ENCODE measurements around the gene TAPBP. TPM values are rescaled to one million over a fixed set of nuclear protein-coding genes. Genes with fewer than 3 reads are reported as not detected.

The TAPBP gene
- total RNA-seq, result 29.5 and 50.7 TPM in 2 replicates

DNA sequence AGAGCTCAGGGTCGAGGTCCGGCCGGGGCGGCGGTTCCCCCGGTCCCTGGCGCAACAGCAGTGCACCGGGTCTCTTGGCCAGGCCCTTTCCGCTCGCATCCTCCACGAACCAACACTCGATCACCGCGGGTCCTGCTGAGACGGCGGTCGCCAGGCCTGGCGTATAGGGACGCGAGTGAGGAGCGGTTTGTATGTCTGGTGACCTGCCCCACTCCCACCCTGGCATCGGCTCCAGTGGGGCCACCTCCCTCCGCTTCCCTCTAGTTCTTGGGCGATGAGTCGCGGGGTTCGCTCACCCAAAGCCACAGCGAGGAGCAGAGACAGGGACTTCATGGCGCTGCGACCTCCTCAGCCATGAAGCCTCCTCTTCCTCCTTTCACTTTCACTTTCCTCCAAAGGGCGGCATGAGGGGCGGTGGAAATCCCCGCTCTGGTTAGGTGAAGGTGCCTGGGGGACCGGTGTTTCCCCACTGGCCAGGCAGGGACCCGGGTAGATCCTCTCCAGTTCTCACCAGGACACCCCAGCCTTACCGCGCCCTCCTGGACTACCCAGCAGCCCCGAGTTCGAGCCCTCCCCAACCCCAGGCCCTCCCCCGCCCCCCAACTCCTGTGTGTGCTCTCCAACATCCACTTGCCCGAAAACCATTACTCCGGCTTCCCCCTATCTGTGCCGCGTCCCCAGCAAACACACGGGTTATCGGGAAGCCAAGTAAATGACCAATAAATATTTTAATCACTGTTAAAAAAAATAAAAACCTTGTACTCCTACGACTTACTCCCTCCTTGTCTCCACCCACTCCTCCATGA, at the start of gene TAPBP:
Gene TAPBP (minus strand): TSS at position 370 of the 806 bp plus-strand sequence. CDS start 37 bp downstream, at position 333.

DNA sequence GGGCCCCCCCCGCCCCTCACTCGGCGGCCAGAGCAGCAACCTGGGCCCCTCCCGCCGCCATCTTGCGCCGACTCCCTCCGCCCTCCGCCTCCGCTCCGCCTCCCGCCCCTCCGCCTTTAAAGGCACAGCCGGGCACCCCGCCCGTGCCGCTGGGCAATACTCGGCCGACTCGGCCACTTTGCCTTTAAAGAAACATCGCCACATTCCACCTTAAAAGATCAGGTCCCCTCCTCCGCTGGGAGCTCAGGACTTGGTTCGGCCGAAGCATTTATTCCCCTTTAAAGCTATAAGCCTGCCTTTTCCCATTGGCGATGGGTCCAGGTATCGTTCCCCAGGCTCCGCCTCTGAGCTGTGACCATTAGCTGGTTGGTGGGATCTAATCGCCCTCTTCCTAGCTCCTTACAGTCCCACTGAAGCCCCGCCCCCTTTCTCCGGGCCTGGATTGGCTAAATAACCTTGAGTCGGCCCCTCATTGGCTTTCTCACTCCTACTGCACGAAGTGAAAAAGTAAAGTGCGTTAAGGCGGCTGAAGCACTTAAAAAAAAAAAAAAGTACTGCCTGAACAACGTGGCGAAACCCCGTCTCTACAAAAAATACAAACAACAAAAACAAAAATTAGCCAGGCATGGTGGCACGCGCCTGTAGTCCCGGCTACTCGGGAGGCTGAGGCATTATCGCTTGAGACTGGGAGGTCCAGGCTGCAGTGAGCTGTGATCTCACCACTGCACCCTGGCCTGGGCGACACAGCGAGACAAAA, 4.0 kb upstream of the TAPBP start, which contains the start of gene ZBTB22:
Gene ZBTB22 (minus strand): TSS at position 76 of the 757 bp plus-strand sequence. CDS start 828 bp downstream, outside the sequence.

DNA sequence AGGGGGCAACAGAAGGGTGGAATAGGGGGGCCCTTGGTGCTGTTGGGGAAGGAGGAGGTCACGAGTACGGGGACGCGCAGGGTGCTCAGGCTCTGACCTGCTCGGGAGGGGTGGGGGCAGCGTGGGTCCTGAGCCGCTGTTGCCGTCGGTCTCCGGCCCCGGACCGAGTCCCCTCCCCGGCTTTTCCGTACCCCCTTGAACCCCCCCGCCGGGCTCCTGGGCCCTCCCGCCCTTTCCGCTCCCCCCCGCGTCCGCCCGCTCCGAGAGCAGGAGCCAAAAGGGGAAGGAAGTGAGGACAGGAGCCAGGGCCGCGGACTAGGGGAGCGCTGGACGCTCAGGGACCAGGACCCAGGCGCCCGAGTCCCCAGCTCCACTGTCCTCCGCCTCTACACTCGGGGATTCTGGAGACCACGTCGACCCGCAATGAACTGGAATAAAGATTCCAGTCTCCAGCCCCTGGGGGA, 15.1 kb downstream of the TAPBP start, which contains the start of gene RGL2:
Gene RGL2 (minus strand): TSS at position 170 of the 464 bp plus-strand sequence. CDS start 332 bp downstream, outside the sequence.

DNA sequence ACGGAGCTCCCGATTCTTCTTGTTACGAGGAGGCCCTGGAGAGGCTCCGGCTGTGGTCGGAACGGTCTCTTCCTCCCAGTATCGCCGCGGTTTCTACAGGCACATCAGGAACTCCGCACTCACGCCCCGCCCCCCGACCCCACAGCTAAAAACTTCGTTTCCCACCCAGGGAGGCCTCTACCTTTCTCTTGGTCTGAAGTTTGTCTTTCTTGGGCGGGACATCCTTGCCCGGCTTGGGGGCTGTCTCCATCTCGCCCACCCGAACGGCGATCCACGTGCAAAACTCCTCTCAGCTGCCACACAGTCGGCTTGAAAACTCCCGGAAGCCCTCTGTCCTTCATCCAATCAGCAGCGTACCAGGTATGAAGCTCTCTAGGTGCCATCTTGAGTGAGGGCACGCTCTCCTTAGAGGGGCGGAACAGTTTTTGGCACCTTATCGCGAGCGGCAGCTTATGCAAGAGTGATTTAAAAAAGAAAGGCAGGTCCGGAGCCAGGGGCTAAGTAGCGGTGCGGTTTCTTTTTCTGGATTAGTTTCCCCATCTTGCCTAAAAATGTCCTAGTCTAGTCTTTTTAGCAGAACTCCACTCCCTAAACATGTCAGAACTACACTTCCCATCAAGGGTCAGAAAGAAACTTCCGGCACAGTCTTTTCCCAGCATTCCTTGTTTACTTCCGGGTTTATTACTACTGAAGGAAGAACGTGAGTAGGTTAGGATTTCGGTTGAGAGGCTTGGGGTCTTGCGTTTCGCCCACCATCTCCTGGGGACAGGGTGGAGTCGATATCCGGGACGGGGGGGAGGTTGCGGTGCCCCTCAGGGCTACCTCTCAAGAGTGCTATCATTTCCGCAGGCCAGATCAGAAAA, 24.7 kb downstream of the TAPBP start, which contains the start of the genes PFDN6 and WDR46:
Gene PFDN6 (plus strand): TSS at position 681 of the 863 bp plus-strand sequence. CDS start 256 bp downstream, outside the sequence.
Gene WDR46 (minus strand): TSS at position 319 of the 863 bp plus-strand sequence. CDS start 69 bp downstream, at position 250.

DNA sequence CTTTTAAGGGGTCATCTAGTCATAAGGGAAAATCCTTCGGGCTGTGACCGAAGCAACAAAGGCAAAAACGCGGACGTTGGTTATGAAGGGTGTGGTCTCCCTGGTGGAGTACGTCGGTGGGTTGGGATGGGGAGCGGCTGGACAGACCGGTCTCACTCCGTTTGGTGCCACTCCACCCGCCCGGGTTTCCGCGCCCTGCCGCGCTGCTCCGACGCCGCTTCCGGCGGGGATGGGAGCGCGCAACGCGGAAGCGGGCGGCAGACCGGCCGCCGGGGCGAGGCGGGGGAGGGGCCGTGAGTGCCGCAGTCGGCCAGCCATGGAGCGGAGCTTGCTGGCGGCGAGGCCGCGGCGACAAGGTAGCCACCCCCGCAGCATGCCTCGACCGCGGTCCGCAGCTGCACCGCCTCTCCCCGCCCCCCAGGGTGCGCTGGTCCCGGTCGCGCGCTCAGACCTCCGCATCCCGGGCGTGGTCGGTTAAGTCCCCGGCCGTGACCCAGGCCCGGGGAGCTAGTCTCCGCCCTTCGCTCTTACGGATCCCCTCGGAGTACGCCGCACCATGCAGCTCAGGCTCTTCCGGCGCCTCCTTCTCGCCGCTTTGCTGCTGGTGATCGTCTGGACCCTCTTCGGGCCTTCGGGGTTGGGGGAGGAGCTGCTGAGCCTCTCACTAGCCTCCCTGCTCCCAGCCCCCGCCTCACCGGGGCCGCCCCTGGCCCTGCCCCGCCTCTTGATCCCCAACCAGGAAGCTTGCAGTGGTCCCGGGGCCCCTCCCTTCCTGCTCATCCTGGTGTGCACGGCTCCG, 36.8 kb downstream of the TAPBP start, which contains the start of gene B3GALT4:
Gene B3GALT4 (plus strand): TSS at position 260 of the 799 bp plus-strand sequence. CDS start 297 bp downstream, at position 557.

DNA sequence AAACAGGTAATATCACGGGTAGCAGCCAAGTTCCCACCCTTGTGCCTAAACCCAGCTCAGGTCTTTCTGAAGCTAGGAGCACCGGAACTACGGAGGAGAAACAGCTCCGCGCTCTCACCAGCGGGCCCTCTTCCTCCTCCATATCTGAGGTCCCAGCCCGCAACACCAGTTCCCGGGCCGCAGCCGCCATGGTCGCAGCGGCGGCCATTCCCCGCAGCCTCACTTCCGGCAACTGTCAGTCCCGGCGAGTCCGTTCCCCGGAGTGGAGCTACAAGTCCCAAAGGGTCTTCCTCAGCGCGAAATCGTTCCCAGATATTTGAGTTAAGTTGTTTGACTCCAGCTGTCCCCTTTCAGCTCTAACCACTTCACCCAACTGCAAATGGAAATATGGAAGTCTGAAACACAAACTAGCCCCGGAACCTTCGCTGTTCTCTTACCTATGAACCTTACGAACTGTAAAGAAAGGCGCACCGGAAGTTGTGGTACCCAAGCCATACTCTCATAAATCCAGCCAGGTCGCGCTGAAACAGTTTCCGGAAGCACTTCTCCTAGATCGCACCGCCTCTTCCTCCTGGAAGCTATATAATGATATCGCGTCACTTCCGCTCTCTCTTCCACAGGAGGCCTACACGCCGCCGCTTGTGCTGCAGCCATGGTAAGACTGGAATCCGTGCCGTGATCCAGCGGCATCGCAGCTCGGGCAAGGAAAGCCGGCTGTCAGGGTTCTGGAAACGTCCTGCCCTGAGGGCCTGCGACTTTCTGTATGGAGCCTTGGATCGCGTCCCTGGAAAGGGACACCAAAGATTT, 42.2 kb downstream of the TAPBP start, which contains the start of the genes RPS18 and VPS52:
Gene RPS18 (plus strand): TSS at position 608 of the 807 bp plus-strand sequence. CDS start 45 bp downstream, at position 653.
Gene VPS52 (minus strand): TSS at position 409 of the 807 bp plus-strand sequence. CDS start 201 bp downstream, at position 208.

Other genes with a start within 250 kb of the TAPBP start
- 1.9 and 2.8 TPM in 2 replicates for gene HLA-DPA1, start 240.4 kb downstream of the TAPBP start, total RNA-seq
- gene HLA-DPB1, start 238.1 kb downstream of the TAPBP start, total RNA-seq, result 22.3 and 26.8 TPM in 2 replicates
- gene COL11A2, start 121.6 kb downstream of the TAPBP start, total RNA-seq, result 0.19 and 0.56 TPM in 2 replicates
- gene RXRB, start 113.4 kb downstream of the TAPBP start, total RNA-seq, result 22.8 and 23.8 TPM in 2 replicates
- 145 and 250 TPM in 2 replicates for gene SLC39A7, start 113.2 kb downstream of the TAPBP start, total RNA-seq
- 4.6 and 9.0 TPM in 2 replicates for gene HSD17B8, start 109.4 kb downstream of the TAPBP start, total RNA-seq
- gene RING1, start 105.6 kb downstream of the TAPBP start, total RNA-seq, result 22.8 TPM in 2 replicates
- 33.8 and 34.1 TPM in 2 replicates for gene VPS52, start 42.2 kb downstream of the TAPBP start, total RNA-seq
- 3,557 and 4,080 TPM in 2 replicates for gene RPS18, start 42.0 kb downstream of the TAPBP start, total RNA-seq
- gene B3GALT4, start 37.0 kb downstream of the TAPBP start, total RNA-seq, result 1.5 and 2.5 TPM in 2 replicates
- 106 and 132 TPM in 2 replicates for gene WDR46, start 24.8 kb downstream of the TAPBP start, total RNA-seq
- gene PFDN6, start 24.5 kb downstream of the TAPBP start, total RNA-seq, result 49.3 and 78.0 TPM in 2 replicates
- gene RGL2, start 15.1 kb downstream of the TAPBP start, total RNA-seq, result 17.5 and 20.1 TPM in 2 replicates
- gene ZBTB22, start 3.7 kb upstream of the TAPBP start, total RNA-seq, result 11.9 and 20.0 TPM in 2 replicates
- gene DAXX, start 8.9 kb upstream of the TAPBP start, total RNA-seq, result 37.8 and 57.7 TPM in 2 replicates
- 5.9 and 52.1 TPM in 2 replicates for gene KIFC1, start 77.7 kb upstream of the TAPBP start, total RNA-seq
- 14.8 and 32.4 TPM in 2 replicates for gene PHF1, start 96.9 kb upstream of the TAPBP start, total RNA-seq
- gene CUTA, start 104.0 kb upstream of the TAPBP start, total RNA-seq, result 87.4 and 143 TPM in 2 replicates
- 2.7 and 2.8 TPM in 2 replicates for gene SYNGAP1, start 106.0 kb upstream of the TAPBP start, total RNA-seq
- 3.7 and 7.1 TPM in 2 replicates for gene ZBTB9, start 140.5 kb upstream of the TAPBP start, total RNA-seq